Gastrocnemius medialis (tissue), 4 donors: ENCODE measurements around the gene SLC11A2. TPM values are rescaled to one million over a fixed set of nuclear protein-coding genes. Genes with fewer than 3 reads are reported as not detected.

ENCODE experiments used
- ATAC-seq, 2 donors: fragments of 150-250 bp; one replicate each; pipeline ENCODE4 v1.9.1; 2016
- DNase-seq, 2 donors: peaks; one replicate each; pipeline ENCODE4 v3.0.0-alpha.2; 2019
- H3K27ac ChIP-seq, 4 donors: fragments of 200-600 bp; sonication (generic); 1 replicate in 1 of 4; 2 replicates in 3 of 4; pipeline ENCODE4 v1.5.1; 2016 to 2018; ENCODE audit warnings: mild to moderate bottlenecking in 2 of 4, moderate library complexity in 1 of 4
- H3K27me3 ChIP-seq, 3 donors: fragments of 200-600 bp; sonication (generic) in 2 of 3; 1 replicate in 1 of 3; 2 replicates in 2 of 3; pipeline versions ENCODE4 v1.5.1 to v1.6.0; 2016 to 2019; ENCODE audit warnings: mild to moderate bottlenecking in 1 of 3, moderate library complexity in 1 of 3
- H3K36me3 ChIP-seq, 2 donors: fragments of 200-600 bp; sonication (generic) in 1 of 2; one replicate each; pipeline ENCODE4 v1.5.1; 2017 to 2018
- H3K4me1 ChIP-seq, 2 donors: fragments of 200-600 bp; sonication (generic) in 1 of 2; one replicate each; pipeline ENCODE4 v1.5.1; 2016 to 2017; ENCODE audit warnings: mild to moderate bottlenecking in 2 of 2
- H3K4me3 ChIP-seq, 4 donors: fragments of 200-600 bp; sonication (generic) in 3 of 4; 1 replicate in 1 of 4; 2 replicates in 3 of 4; pipeline ENCODE4 v1.5.1; 2016 to 2019; ENCODE audit warnings: mild to moderate bottlenecking in 2 of 4
- H3K9me3 ChIP-seq, 3 donors: fragments of 200-600 bp; sonication (generic) in 2 of 3; 1 replicate in 1 of 3; 2 replicates in 2 of 3; pipeline ENCODE4 v1.5.1; 2016 to 2019
- POLR2A ChIP-seq, 2 donors: fragments of 450-650 bp; IDR thresholded peaks; one replicate each; pipeline ENCODE4 v1.6.1; 2017; ENCODE audit warnings: antibody characterized with exemption in 2 of 2, mild to moderate bottlenecking in 2 of 2, moderate library complexity in 2 of 2
- in situ Hi-C, 4 donors: fragments of 200-750 bp; cut with MboI; loops; one replicate each; pipeline versions ENCODE4 v1.15.0 to v1.8.0; 2017; ENCODE audit warnings: low sequenced_read_pairs in 4 of 4
- intact Hi-C: fragments of 100-400 bp; cut with DNase I; formaldehyde crosslinking; loops from one replicate; pipeline ENCODE4 v1.15.1; 2023; ENCODE audit warnings: low total_unique reads
- total RNA-seq, 4 donors: library from RNA; depleted of rRNA; stranded (reverse); fragments of >200 nt; gene quantifications; one replicate each; pipeline versions ENCODE4 v1.1.0 to v1.2.3, GENCODE V29; 2016
- TF ChIP-seq, protein P1 (sequence below), 5 experiments: fragments of 450-650 bp in 3 of 5; fragments of 200-600 bp in 2 of 5; sonication (generic) in 2 of 5; IDR thresholded peaks in 4 of 5; conservative IDR thresholded peaks in 1 of 5; 1 replicate in 4 of 5; 2 replicates in 1 of 5; pipeline ENCODE4 v1.5.1; 2016 to 2019; ENCODE audit warnings: antibody characterized with exemption in 5 of 5, mild to moderate bottlenecking in 3 of 5, moderate library complexity in 3 of 5

SLC11A2 gene
- total RNA-seq, 4 donors from 2014 or later: 24.0 to 65.4 (median 47.0) TPM

DNA sequence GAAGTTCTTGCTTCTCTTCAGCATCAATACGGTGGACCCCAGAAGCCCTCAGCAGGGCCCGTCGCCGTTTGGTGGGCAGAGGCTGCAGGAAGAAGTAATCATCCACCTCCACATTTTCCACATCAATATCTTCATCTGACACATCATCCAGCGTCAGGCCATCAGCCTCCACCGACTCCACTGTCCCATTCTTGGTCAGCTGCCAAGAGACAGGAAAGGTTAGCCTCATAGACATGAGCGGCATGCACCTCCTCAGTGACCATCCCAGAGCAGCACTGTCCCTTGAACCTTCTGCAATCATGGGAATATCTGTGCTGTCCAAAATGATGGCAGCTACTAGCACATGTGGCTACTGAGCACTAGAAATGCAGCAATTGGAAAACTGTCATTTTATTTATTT is 41.6 kb upstream of the SLC11A2 start:
- in situ Hi-C loops: no loop called here
- Histone ChIP-seq H3K36me3 (peaks cover 0 to 68% of the 10 kb centered on the region in 2 donors), H3K4me3 (no peak overlapping the region), H3K27me3 (no peaks in the 10 kb centered on the region), H3K27ac (no peak overlapping the region), H3K4me1 (peaks cover 0 to 6% of the 10 kb centered on the region in 2 donors), H3K9me3 (no peaks in the 10 kb centered on the region)
- ATAC-seq (no peak), DNase-seq (no peak)
- intact Hi-C loops: no loop called here
- no peak for TF ChIP-seq POLR2A (IDR thresholded peaks at IDR 0.05)
- TF ChIP-seq, protein P1, sequence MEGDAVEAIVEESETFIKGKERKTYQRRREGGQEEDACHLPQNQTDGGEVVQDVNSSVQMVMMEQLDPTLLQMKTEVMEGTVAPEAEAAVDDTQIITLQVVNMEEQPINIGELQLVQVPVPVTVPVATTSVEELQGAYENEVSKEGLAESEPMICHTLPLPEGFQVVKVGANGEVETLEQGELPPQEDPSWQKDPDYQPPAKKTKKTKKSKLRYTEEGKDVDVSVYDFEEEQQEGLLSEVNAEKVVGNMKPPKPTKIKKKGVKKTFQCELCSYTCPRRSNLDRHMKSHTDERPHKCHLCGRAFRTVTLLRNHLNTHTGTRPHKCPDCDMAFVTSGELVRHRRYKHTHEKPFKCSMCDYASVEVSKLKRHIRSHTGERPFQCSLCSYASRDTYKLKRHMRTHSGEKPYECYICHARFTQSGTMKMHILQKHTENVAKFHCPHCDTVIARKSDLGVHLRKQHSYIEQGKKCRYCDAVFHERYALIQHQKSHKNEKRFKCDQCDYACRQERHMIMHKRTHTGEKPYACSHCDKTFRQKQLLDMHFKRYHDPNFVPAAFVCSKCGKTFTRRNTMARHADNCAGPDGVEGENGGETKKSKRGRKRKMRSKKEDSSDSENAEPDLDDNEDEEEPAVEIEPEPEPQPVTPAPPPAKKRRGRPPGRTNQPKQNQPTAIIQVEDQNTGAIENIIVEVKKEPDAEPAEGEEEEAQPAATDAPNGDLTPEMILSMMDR (IDR thresholded peaks at IDR 0.05 in 4 of 5, conservative IDR thresholded peaks at IDR 0.05 in 1 of 5): no peak

DNA sequence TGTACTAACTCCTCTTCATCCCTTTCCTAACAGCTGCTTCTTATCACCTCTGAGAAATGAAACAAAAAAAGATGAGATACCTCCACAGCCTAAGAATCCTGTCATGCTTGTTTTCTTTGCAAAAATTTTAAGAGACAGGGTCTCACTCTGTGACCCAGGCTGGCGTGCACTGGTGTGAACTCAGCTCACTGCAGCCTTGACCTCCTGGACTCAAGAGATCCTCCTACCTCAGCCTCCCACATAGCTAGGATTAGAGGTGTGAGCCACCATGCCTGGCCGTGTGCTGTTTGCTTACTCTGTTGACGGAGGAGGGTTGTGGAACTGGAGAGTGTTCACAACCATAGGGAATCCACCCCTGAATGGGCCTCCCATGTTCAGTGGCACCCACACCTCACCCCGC is 41.0 kb upstream of the SLC11A2 start:
- Histone ChIP-seq H3K4me1 (peaks cover 0 to 6% of the 10 kb centered on the region in 2 donors), H3K9me3 (no peaks in the 10 kb centered on the region), H3K4me3 (no peak overlapping the region), H3K36me3 (peaks cover 0 to 70% of the 10 kb centered on the region in 2 donors), H3K27me3 (no peaks in the 10 kb centered on the region), H3K27ac (no peak overlapping the region)
- no peak for ATAC-seq
- no peak for TF ChIP-seq POLR2A (IDR thresholded peaks at IDR 0.05)
- TF ChIP-seq, protein P1 (IDR thresholded peaks at IDR 0.05 in 4 of 5, conservative IDR thresholded peaks at IDR 0.05 in 1 of 5): no peak
- in situ Hi-C loops (no loop called here), intact Hi-C loops (no loop called here)
- no peak for DNase-seq

DNA sequence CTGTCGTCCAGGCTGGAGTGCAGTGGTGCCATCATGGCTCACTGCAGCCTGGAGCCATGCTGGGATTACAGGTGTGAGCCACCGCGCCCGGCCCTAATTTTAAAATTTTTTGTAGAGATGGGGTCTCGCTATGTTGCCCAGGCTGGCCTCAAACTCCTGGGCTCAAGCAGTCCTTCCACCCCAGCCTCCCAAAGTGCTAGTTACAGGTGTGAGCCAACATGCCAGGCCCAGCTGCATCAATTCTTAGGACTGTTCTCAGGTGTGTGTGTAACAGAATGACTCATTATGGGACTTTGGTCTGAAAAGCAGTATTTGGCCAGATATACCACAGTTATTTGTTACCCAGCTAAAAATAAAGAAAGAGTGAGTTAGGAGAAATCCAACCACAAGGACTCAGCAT is 39.3 kb upstream of the SLC11A2 start:
- Histone ChIP-seq H3K27ac (no peak overlapping the region), H3K4me1 (peaks cover 0 to 6% of the 10 kb centered on the region in 2 donors), H3K27me3 (no peaks in the 10 kb centered on the region), H3K4me3 (no peak overlapping the region), H3K9me3 (no peaks in the 10 kb centered on the region), H3K36me3 (peaks cover 0 to 70% of the 10 kb centered on the region in 2 donors)
- no peak for DNase-seq
- in situ Hi-C loops (no loop called here), intact Hi-C loops (no loop called here)
- no peak for ATAC-seq
- TF ChIP-seq, protein P1 (IDR thresholded peaks at IDR 0.05 in 4 of 5, conservative IDR thresholded peaks at IDR 0.05 in 1 of 5): no peak
- TF ChIP-seq POLR2A (IDR thresholded peaks at IDR 0.05): no peak

DNA sequence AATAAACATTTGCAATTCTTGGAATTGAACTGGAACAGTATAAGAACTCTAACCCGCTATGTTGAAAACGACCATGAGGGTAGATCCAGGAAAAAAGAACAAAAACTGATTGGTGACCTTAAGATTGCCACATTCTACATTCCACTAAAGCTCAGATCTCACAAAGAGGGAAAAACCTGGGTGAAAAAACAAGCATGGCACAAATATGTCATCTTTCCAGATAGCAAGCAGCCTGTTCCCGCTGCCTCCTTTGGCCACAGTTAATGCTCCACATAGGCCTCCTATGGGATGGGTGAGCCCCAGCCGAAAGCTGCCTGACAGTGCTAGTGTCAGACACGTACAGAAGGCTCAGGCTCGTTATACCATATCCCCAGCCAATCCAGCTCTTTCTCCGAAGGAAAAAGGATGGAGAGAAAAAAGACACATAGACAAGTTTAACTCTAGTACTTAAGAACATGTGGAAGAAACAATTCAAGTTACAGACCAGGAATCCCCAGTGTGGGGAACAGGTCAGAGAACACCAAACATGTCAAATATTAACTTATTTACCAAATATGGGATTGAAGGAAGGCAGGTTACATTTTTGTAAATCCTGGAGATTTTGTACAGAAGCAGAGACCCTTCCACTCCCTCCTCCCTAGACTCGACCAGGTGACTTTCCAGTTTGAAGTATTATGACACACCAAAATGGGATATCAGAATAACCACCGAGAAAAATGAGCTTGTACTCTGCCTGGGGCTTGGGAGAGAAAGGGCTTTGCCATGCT is 36.6 kb upstream of the SLC11A2 start:
- H3K4me3 ChIP-seq: no peak overlapping the region
- peak overlapping the region in 1 of 4 donors; percentile 38 for H3K27ac ChIP-seq
- no peaks in the 10 kb centered on the region for H3K9me3 ChIP-seq
- intact Hi-C loops (no loop called here), in situ Hi-C loops (no loop called here)
- H3K27me3 ChIP-seq: no peaks in the 10 kb centered on the region
- no peak for TF ChIP-seq POLR2A (IDR thresholded peaks at IDR 0.05)
- TF ChIP-seq, protein P1 (IDR thresholded peaks at IDR 0.05 in 4 of 5, conservative IDR thresholded peaks at IDR 0.05 in 1 of 5): no peak
- H3K36me3 ChIP-seq: peaks cover 0 to 86% of the 10 kb centered on the region in 2 donors
- ATAC-seq (no peak), DNase-seq (no peak)
- no peaks in the 10 kb centered on the region for H3K4me1 ChIP-seq
